ENCODE measurements around the gene SLC16A2.

GRCh38 chrX:74526764-74527163, 105.5 kb downstream of the SLC16A2 start:
- TF ChIP-seq CTCF (IDR thresholded peaks at IDR 0.05) (no peak), POLR2A (IDR thresholded peaks at IDR 0.05) (no peak)
